HUES48 (cell line): ENCODE results near the gene SMIM41.

Source experiments
- H3K27ac ChIP-seq: one replicate; pipeline ENCODE4 v1.7.0; 2013; ENCODE audit warnings: low read depth, low read length, inconsistent platforms
- H3K27me3 ChIP-seq: 2 replicates; pipeline ENCODE4 v1.6.1; 2013; ENCODE audit warnings: mild to moderate bottlenecking, low read length; ENCODE audit not compliant: control insufficient read depth, insufficient read depth
- H3K36me3 ChIP-seq: 2 replicates; pipeline ENCODE4 v1.6.1; 2013; ENCODE audit warnings: low read length; ENCODE audit not compliant: control insufficient read depth, insufficient read depth
- H3K4me1 ChIP-seq: 2 replicates; pipeline ENCODE4 v1.6.1; 2013; ENCODE audit warnings: mild to moderate bottlenecking, low read length; ENCODE audit not compliant: control insufficient read depth, insufficient read depth
- H3K4me3 ChIP-seq: 2 replicates; pipeline ENCODE4 v1.5.1; 2013; ENCODE audit warnings: mild to moderate bottlenecking, low read depth, low read length
- H3K9ac ChIP-seq: 2 replicates; pipeline ENCODE4 v1.6.1; 2013; ENCODE audit warnings: mild to moderate bottlenecking, low read depth, low read length, moderate library complexity
- H3K9me3 ChIP-seq: 2 replicates; pipeline ENCODE4 v1.6.1; 2013; ENCODE audit warnings: low read length; ENCODE audit not compliant: control insufficient read depth, insufficient read depth

Gene SMIM41

GRCh38 chr12:52041695-52042123 is 37.8 kb upstream of the SMIM41 start:
- H3K9me3 ChIP-seq = no peaks in the 10 kb centered on the region
- H3K9ac ChIP-seq = no peak overlapping the region
- 0 out of 2 replicates have a peak, but pooled peaks cover 5% of the 10 kb centered on the region for H3K4me1 ChIP-seq
- H3K36me3 ChIP-seq = no peaks in the 10 kb centered on the region
- no peak overlapping the region for H3K27ac ChIP-seq
- H3K27me3 ChIP-seq = peaks cover 13% of the 10 kb centered on the region
- no peak overlapping the region for H3K4me3 ChIP-seq

GRCh38 chr12:52042706-52043385 is 36.7 kb upstream of the SMIM41 start:
- Histone ChIP-seq H3K27ac (no peak overlapping the region), H3K36me3 (no peaks in the 10 kb centered on the region), H3K4me3 (no peak overlapping the region), H3K27me3 (peaks cover 12% of the 10 kb centered on the region), H3K9me3 (no peaks in the 10 kb centered on the region), H3K9ac (no peak overlapping the region), H3K4me1 (0 out of 2 replicates have a peak, but pooled peaks cover 5% of the 10 kb centered on the region)

GRCh38 chr12:52043386-52044212 is 35.9 kb upstream of the SMIM41 start:
- Histone ChIP-seq H3K9ac (no peak overlapping the region), H3K36me3 (no peaks in the 10 kb centered on the region), H3K27ac (no peak overlapping the region), H3K4me1 (0 out of 2 replicates have a peak, but pooled peaks cover 3% of the 10 kb centered on the region), H3K27me3 (peaks cover 10% of the 10 kb centered on the region), H3K4me3 (no peak overlapping the region), H3K9me3 (no peaks in the 10 kb centered on the region)

- H3K27ac ChIP-seq = no peak overlapping the region
- no peak overlapping the region for H3K4me3 ChIP-seq
- H3K9ac ChIP-seq = no peak overlapping the region
- no peaks in the 10 kb centered on the region for H3K9me3 ChIP-seq
- no peaks in the 10 kb centered on the region for H3K36me3 ChIP-seq
- H3K4me1 ChIP-seq = 0 out of 2 replicates have a peak, but pooled peaks cover 3% of the 10 kb centered on the region
- H3K27me3 ChIP-seq = peaks cover 11% of the 10 kb centered on the region
These were observed 35.1 kb upstream of the SMIM41 start for GRCh38 chr12:52044292-52044983.

- H3K27ac ChIP-seq = no peak overlapping the region
- H3K9me3 ChIP-seq = no peaks in the 10 kb centered on the region
- H3K9ac ChIP-seq = no peak overlapping the region
- H3K4me3 ChIP-seq = no peak overlapping the region
- H3K4me1 ChIP-seq = peaks cover 11% of the 10 kb centered on the region; the same call in 1 of the 2 replicates
- peaks cover 25% of the 10 kb centered on the region for H3K27me3 ChIP-seq
- H3K36me3 ChIP-seq = no peaks in the 10 kb centered on the region
These were observed 33.7 kb upstream of the SMIM41 start for GRCh38 chr12:52045794-52046199.

GRCh38 chr12:52046859-52047258 is 32.6 kb upstream of the SMIM41 start:
- no peak overlapping the region for H3K9ac ChIP-seq

GRCh38 chr12:52049286-52049685 is 30.2 kb upstream of the SMIM41 start:
- no peak overlapping the region for H3K4me3 ChIP-seq
- H3K9ac ChIP-seq = no peak overlapping the region
- H3K4me1 ChIP-seq = peaks cover 19% of the 10 kb centered on the region; the same call in 1 of the 2 replicates
- H3K9me3 ChIP-seq = no peaks in the 10 kb centered on the region
- peaks cover 50% of the 10 kb centered on the region for H3K27me3 ChIP-seq
- no peak overlapping the region for H3K27ac ChIP-seq
- no peaks in the 10 kb centered on the region for H3K36me3 ChIP-seq

More at GRCh38 chr12:52046859-52047258, 32.6 kb upstream of the SMIM41 start:
- Histone ChIP-seq H3K9me3 (no peaks in the 10 kb centered on the region), H3K4me3 (no peak overlapping the region), H3K27me3 (peaks cover 33% of the 10 kb centered on the region), H3K36me3 (no peaks in the 10 kb centered on the region), H3K4me1 (peaks cover 12% of the 10 kb centered on the region; the same call in 1 of the 2 replicates), H3K27ac (no peak overlapping the region)

GRCh38 chr12:52049688-52050087 is 29.8 kb upstream of the SMIM41 start:
- H3K9me3 ChIP-seq = no peaks in the 10 kb centered on the region
- peaks cover 50% of the 10 kb centered on the region for H3K27me3 ChIP-seq
- no peak overlapping the region for H3K9ac ChIP-seq
- no peaks in the 10 kb centered on the region; the same call in 1 of the 2 replicates for H3K36me3 ChIP-seq
- H3K4me3 ChIP-seq = no peak overlapping the region
- no peak overlapping the region for H3K27ac ChIP-seq
- H3K4me1 ChIP-seq = peaks cover 19% of the 10 kb centered on the region; the same call in 1 of the 2 replicates

- Histone ChIP-seq H3K9ac (peak overlapping the region; percentile 42; the same call in 1 of the 2 replicates), H3K4me3 (peak overlapping the region; percentile 78), H3K9me3 (no peaks in the 10 kb centered on the region), H3K4me1 (peaks cover 19% of the 10 kb centered on the region; the same call in 1 of the 2 replicates), H3K36me3 (no peaks in the 10 kb centered on the region; the same call in 1 of the 2 replicates), H3K27ac (peak overlapping the region; percentile 73), H3K27me3 (peaks cover 50% of the 10 kb centered on the region)
These were observed 29.3 kb upstream of the SMIM41 start for GRCh38 chr12:52050116-52050757.
